ENCODE measurements around the gene ETDC. TPM values are rescaled to one million over a fixed set of nuclear protein-coding genes. Genes with fewer than 3 reads are reported as not detected.

Gene ETDC
- total RNA-seq, 2 donors from 2014 or later, result not detected

DNA sequence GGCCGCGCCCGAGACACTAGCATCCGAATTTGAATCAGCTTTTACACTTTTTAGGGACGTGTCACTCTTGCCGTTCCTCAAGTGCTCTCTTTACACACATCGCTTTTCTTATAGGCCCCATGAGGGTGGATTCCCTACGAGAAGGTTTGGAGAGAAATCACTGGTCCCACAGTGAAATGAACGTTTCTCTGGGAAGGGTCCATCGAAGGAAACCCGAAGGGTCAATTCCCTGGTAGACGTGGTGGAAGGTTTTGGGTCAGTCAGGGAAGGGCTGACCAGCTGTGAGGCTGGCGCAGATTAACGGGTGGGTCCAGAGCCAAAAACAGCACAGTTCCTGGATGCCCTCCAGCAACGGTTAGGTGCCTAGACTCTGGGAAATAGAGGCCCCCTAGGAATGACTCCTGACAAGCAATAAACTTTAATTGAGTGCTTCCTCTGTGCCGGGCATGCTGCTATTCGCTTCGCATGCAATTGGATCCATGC lies 35.9 kb downstream of the ETDC start:
- intact Hi-C loops (cut with DNase I), result no loop called here
- peak; percentile 6 for TF ChIP-seq POLR2AphosphoS5 (IDR thresholded peaks at IDR 0.05)
- no peak for TF ChIP-seq POLR2A (IDR thresholded peaks at IDR 0.05)
- DNase-seq (ENCODE audit: low spot score), result peak; percentile 25

DNA sequence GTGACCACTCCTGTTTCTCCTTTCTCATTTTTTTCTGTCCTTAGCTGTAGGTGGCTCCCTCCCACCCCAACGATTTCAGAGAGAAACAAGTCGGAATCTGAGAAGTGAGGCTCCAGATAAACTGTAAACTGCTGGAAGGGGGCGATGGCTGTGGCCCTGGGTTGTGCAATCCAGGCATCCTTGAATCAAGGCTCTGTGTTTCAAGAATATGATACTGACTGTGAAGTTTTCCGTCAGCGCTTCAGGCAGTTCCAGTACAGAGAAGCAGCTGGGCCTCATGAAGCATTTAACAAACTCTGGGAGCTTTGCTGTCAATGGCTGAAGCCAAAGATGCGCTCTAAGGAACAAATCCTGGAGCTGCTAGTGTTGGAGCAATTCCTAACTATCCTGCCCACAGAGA lies 37.7 kb downstream of the ETDC start:
- WGBS, result 94% methylated on average over 6 of the region's 6 CpGs
- TF ChIP-seq POLR2AphosphoS5 (IDR thresholded peaks at IDR 0.05) (no peak), POLR2A (IDR thresholded peaks at IDR 0.05) (no peak)
- TF ChIP-seq, protein P1, sequence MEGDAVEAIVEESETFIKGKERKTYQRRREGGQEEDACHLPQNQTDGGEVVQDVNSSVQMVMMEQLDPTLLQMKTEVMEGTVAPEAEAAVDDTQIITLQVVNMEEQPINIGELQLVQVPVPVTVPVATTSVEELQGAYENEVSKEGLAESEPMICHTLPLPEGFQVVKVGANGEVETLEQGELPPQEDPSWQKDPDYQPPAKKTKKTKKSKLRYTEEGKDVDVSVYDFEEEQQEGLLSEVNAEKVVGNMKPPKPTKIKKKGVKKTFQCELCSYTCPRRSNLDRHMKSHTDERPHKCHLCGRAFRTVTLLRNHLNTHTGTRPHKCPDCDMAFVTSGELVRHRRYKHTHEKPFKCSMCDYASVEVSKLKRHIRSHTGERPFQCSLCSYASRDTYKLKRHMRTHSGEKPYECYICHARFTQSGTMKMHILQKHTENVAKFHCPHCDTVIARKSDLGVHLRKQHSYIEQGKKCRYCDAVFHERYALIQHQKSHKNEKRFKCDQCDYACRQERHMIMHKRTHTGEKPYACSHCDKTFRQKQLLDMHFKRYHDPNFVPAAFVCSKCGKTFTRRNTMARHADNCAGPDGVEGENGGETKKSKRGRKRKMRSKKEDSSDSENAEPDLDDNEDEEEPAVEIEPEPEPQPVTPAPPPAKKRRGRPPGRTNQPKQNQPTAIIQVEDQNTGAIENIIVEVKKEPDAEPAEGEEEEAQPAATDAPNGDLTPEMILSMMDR (IDR thresholded peaks at IDR 0.05), result no peak
- intact Hi-C loops (cut with DNase I), result no loop called here
- no peak overlapping the region for H3K27ac ChIP-seq
- no peak for DNase-seq (ENCODE audit: low spot score)
- H3K9me3 ChIP-seq, result no peaks in the 10 kb centered on the region
- no peaks in the 10 kb centered on the region for H3K36me3 ChIP-seq
- no peaks in the 10 kb centered on the region for H3K4me1 ChIP-seq (replicated peaks)
- no peaks in the 10 kb centered on the region for H3K27me3 ChIP-seq (replicated peaks; ENCODE audit: insufficient read depth)
- H3K4me3 ChIP-seq, result no peak overlapping the region

More for the DNA sequence above, 35.9 kb downstream of the ETDC start:
- H3K9me3 ChIP-seq, result no peaks in the 10 kb centered on the region
- 8% methylated on average over 4 of the region's 18 CpGs for WGBS
- peak overlapping the region; percentile 49 to 55 for H3K4me3 ChIP-seq
- no peaks in the 10 kb centered on the region for H3K36me3 ChIP-seq
- no peaks in the 10 kb centered on the region for H3K4me1 ChIP-seq (replicated peaks)
- no peaks in the 10 kb centered on the region for H3K27me3 ChIP-seq (replicated peaks; ENCODE audit: insufficient read depth)
- H3K27ac ChIP-seq, result peak overlapping the region; percentile 94

- DNase-seq (ENCODE audit: low spot score), result no peak
- TF ChIP-seq POLR2AphosphoS5 (IDR thresholded peaks at IDR 0.05) (no peak), POLR2A (IDR thresholded peaks at IDR 0.05) (no peak)
- TF ChIP-seq, protein P1 (IDR thresholded peaks at IDR 0.05), result no peak
These were observed 38.2 kb downstream of the ETDC start for GRCh38 chrX:135347381-135348016.

GRCh38 chrX:135354288-135354687 lies 45.0 kb downstream of the ETDC start:
- Histone ChIP-seq H3K27me3 (replicated peaks; ENCODE audit: insufficient read depth) (no peaks in the 10 kb centered on the region), H3K9me3 (no peaks in the 10 kb centered on the region), H3K36me3 (no peaks in the 10 kb centered on the region), H3K4me1 (replicated peaks) (no peaks in the 10 kb centered on the region), H3K4me3 (no peak overlapping the region), H3K27ac (no peak overlapping the region)
- no peak for DNase-seq (ENCODE audit: low spot score)
- intact Hi-C loops (cut with DNase I), result no loop called here
- TF ChIP-seq, protein P1 (IDR thresholded peaks at IDR 0.05), result no peak
- TF ChIP-seq POLR2A (IDR thresholded peaks at IDR 0.05) (no peak), POLR2AphosphoS5 (IDR thresholded peaks at IDR 0.05) (no peak)

More at GRCh38 chrX:135347381-135348016, 38.2 kb downstream of the ETDC start:
- no peaks in the 10 kb centered on the region for H3K27me3 ChIP-seq (replicated peaks; ENCODE audit: insufficient read depth)
- H3K4me1 ChIP-seq (replicated peaks), result no peaks in the 10 kb centered on the region
- H3K36me3 ChIP-seq, result no peaks in the 10 kb centered on the region
- H3K9me3 ChIP-seq, result no peaks in the 10 kb centered on the region
- intact Hi-C loops (cut with DNase I), result no loop called here
- no peak overlapping the region for H3K4me3 ChIP-seq
- H3K27ac ChIP-seq, result no peak overlapping the region

Other genes with a start within 250 kb of the ETDC start
- 10 to 100 TPM in 1 of 2 donors, 1 to 10 TPM in 1; 3.6 to 18.5 TPM for gene SMIM10L2B, start 210.8 kb upstream of the ETDC start, total RNA-seq
- gene ETDB, start 189.0 kb upstream of the ETDC start, total RNA-seq, result not detected
- gene CT55, start 138.1 kb upstream of the ETDC start, total RNA-seq, result 1 to 10 TPM in 1 of 2 donors, not detected in 1; 2.5 TPM
- gene ETDA, start 57.4 kb upstream of the ETDC start, total RNA-seq, result not detected
- 10 to 100 TPM; 11.2 TPM for gene ZNF75D, start 34.6 kb downstream of the ETDC start, total RNA-seq
- 1 to 10 TPM; 4.2 to 8.4 TPM for gene ZNF449, start 35.3 kb downstream of the ETDC start, total RNA-seq
- 10 to 100 TPM in 1 of 2 donors, 1 to 10 TPM in 1; 5.0 to 14.8 TPM for gene SMIM10L2A, start 112.5 kb downstream of the ETDC start, total RNA-seq
- 10 to 100 TPM in 1 of 2 donors, 1 to 10 TPM in 1; 7.2 to 25.7 TPM for gene INTS6L, start 211.2 kb downstream of the ETDC start, total RNA-seq

Measured in prostate gland (tissue), 2 donors.